ENCODE measurements around the gene CFAP68. TPM values are rescaled to one million over a fixed set of nuclear protein-coding genes. Genes with fewer than 3 reads are reported as not detected.
"Not testable (repeated sequence)": the region's sequence is repeated elsewhere in the genome, so short reads cannot be mapped to it uniquely, and the experiment has no call there.

Gene CFAP68
- total and polyA plus RNA-seq, 4 donors, result 15.2 to 49.0 (median 22.5) TPM

DNA sequence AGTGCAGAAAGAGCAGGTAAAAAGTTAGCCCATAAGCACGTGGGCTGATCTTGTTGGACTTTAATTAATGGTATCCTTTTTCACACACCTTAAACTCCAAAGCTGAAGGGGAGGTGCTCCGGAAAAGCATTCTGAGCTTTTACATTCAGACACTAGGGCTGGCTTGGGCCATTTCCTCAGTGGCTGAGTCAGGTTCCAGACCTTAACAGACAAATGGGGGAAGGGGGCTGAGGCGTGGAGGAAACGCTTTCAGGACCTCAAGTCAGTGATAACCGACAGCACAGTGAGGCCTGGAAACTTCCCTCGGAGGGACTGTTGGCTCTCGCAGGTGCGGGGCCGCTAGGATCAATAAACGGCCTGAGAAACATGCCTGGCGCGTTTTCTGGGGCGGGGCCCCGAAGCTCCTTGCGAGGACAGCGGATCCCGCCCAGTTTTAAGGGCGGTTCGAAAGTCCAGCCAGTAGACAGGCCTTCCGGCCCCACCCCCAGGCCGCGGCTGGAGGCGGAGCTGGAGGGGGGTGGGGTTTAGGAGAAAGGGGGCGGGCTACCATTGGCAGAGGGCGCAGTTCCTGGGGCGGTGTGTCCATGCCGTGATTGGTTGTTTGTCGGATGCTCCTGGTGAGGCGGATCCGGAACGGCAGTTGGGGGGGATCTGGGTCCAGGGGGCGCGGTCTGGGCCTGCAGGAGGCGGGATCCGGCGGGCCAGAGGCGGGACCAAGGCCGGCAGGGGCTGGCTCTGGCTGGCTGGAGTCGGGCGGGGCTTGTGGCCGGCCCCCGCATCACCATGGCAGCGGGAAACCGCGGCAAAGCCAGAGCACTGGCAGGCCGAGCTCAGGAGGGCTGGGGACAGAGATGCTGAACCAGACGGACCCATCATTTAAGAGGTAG, 47.4 kb downstream of the CFAP68 start:
- Histone ChIP-seq H3K4me1 (ENCODE audit: control insufficient read depth in 5 of 5, insufficient read depth in 5 of 5, low read length in 5 of 5) (peaks cover 7 to 37% (median 15%) of the 10 kb centered on the region in 5 donors), H3K9me3 (ENCODE audit: control insufficient read depth in 4 of 4, insufficient read depth in 3 of 4, low read length in 3 of 4) (no peaks in the 10 kb centered on the region), H3K27ac (ENCODE audit: low read depth in 1 of 2, low read length in 1 of 2) (peak overlapping the region; percentile 88 to 95), H3K36me3 (ENCODE audit: control insufficient read depth in 4 of 4, insufficient read depth in 4 of 4, low read length in 4 of 4) (no peaks in the 10 kb centered on the region), H3K27me3 (ENCODE audit: control insufficient read depth in 3 of 3, insufficient read depth in 3 of 3, low read length in 2 of 3) (no peaks in the 10 kb centered on the region), H3K9ac (ENCODE audit: insufficient read depth in 1 of 2, low read length in 2 of 2) (peak overlapping the region in 1 of 2 donors; percentile 87), H3K4me3 (peak overlapping the region; percentile 59)
- TF ChIP-seq, protein P1, sequence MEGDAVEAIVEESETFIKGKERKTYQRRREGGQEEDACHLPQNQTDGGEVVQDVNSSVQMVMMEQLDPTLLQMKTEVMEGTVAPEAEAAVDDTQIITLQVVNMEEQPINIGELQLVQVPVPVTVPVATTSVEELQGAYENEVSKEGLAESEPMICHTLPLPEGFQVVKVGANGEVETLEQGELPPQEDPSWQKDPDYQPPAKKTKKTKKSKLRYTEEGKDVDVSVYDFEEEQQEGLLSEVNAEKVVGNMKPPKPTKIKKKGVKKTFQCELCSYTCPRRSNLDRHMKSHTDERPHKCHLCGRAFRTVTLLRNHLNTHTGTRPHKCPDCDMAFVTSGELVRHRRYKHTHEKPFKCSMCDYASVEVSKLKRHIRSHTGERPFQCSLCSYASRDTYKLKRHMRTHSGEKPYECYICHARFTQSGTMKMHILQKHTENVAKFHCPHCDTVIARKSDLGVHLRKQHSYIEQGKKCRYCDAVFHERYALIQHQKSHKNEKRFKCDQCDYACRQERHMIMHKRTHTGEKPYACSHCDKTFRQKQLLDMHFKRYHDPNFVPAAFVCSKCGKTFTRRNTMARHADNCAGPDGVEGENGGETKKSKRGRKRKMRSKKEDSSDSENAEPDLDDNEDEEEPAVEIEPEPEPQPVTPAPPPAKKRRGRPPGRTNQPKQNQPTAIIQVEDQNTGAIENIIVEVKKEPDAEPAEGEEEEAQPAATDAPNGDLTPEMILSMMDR (IDR thresholded peaks at IDR 0.05; ENCODE audit: control extremely low read depth, extremely low read depth), result no peak
- DNase-seq (peak; percentile 97 to 99 (median 99)), ATAC-seq (ENCODE audit: insufficient read depth, low FRiP score) (peak; percentile 96)
- WGBS, 2 donors, result 1% methylated on average over 32 to 47 of the region's 47 CpGs

DNA sequence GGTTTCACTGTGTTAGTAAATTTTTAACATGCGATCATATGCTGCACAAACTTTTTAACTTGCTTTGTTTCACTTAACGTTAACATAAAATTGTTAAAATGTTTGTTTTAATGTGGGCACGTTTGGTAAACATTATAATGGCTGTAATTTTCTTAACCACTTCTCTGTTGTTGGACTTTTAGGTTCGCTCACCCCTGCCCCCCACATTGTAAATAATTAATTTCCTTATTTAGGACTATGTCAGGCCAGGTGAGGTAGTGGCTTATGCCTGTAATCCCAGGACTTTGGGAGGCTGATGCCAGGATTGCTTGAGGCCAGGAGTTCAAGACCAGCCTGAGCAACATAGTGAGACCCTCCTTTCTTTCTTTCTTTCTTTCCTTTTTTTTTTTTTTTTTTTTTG, 51.1 kb downstream of the CFAP68 start:
- TF ChIP-seq, protein P1 (IDR thresholded peaks at IDR 0.05; ENCODE audit: control extremely low read depth, extremely low read depth), result no peak
- Histone ChIP-seq H3K4me3 (no peak overlapping the region), H3K9ac (ENCODE audit: insufficient read depth in 1 of 2, low read length in 2 of 2) (no peak overlapping the region), H3K36me3 (ENCODE audit: control insufficient read depth in 4 of 4, insufficient read depth in 4 of 4, low read length in 4 of 4) (no peaks in the 10 kb centered on the region), H3K27ac (ENCODE audit: low read depth in 1 of 2, low read length in 1 of 2) (no peak overlapping the region), H3K9me3 (ENCODE audit: control insufficient read depth in 4 of 4, insufficient read depth in 3 of 4, low read length in 3 of 4) (no peaks in the 10 kb centered on the region), H3K27me3 (ENCODE audit: control insufficient read depth in 3 of 3, insufficient read depth in 3 of 3, low read length in 2 of 3) (no peaks in the 10 kb centered on the region), H3K4me1 (ENCODE audit: control insufficient read depth in 5 of 5, insufficient read depth in 5 of 5, low read length in 5 of 5) (peaks cover under 1 to 18% (median 5%) of the 10 kb centered on the region in 5 donors)
- 71 to 86% methylated on average over 4 of the region's 4 CpGs for WGBS, 2 donors
- ATAC-seq (ENCODE audit: insufficient read depth, low FRiP score) (no peak), DNase-seq (no peak)

DNA sequence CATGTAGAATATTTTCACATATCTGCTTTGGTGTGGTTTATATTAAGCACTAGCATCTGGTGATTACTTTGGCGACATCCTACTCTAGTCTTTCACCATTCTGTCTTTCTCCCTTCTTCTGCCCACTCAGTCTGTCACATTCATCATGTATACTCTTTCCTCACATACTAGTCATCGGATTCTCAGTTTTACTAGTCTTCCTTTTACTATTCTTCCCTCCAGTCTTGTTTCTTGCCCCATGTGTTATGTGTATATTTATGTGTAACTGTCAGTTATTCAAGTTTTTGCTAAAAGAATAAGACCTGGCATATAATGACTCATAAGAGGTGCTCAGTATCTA, 53.2 kb downstream of the CFAP68 start:
- TF ChIP-seq, protein P1 (IDR thresholded peaks at IDR 0.05; ENCODE audit: control extremely low read depth, extremely low read depth), result no peak
- Histone ChIP-seq H3K9ac (ENCODE audit: insufficient read depth in 1 of 2, low read length in 2 of 2) (no peak overlapping the region), H3K9me3 (ENCODE audit: control insufficient read depth in 4 of 4, insufficient read depth in 3 of 4, low read length in 3 of 4) (no peaks in the 10 kb centered on the region), H3K27me3 (ENCODE audit: control insufficient read depth in 3 of 3, insufficient read depth in 3 of 3, low read length in 2 of 3) (no peaks in the 10 kb centered on the region), H3K36me3 (ENCODE audit: control insufficient read depth in 4 of 4, insufficient read depth in 4 of 4, low read length in 4 of 4) (no peaks in the 10 kb centered on the region), H3K4me3 (no peak overlapping the region), H3K4me1 (ENCODE audit: control insufficient read depth in 5 of 5, insufficient read depth in 5 of 5, low read length in 5 of 5) (peaks cover 0 to 22% (median 8%) of the 10 kb centered on the region in 5 donors), H3K27ac (ENCODE audit: low read depth in 1 of 2, low read length in 1 of 2) (no peak overlapping the region)
- no peak for DNase-seq
- no peak for ATAC-seq (ENCODE audit: insufficient read depth, low FRiP score)
- WGBS, 2 donors, result 71 to 92% methylated on average over 2 of the region's 2 CpGs

DNA sequence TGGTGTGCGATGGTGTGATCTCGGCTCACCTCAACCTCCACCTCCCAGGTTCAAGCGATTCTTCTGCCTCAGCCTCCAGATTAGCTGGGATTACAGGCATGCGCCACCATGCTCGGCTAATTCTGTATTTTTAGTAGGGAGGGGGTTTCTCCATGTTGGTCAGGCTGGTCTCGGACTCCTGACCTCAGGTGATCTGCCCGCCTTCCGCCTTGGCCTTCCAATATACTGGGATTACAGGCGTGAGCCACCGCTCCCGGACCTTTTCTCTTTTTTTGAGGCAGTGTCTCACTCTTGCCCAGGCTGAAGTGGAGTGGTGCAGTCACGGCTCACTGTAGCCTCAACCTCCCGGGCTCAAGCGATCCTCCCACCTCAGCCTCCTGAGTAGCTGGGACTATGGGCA, 53.8 kb downstream of the CFAP68 start:
- not testable (repeated sequence) for DNase-seq; ATAC-seq (ENCODE audit: insufficient read depth, low FRiP score); H3K27me3 ChIP-seq (ENCODE audit: control insufficient read depth in 3 of 3, insufficient read depth in 3 of 3, low read length in 2 of 3); H3K9ac ChIP-seq (ENCODE audit: insufficient read depth in 1 of 2, low read length in 2 of 2); H3K4me3 ChIP-seq; H3K9me3 ChIP-seq (ENCODE audit: control insufficient read depth in 4 of 4, insufficient read depth in 3 of 4, low read length in 3 of 4); H3K27ac ChIP-seq (ENCODE audit: low read depth in 1 of 2, low read length in 1 of 2); H3K36me3 ChIP-seq (ENCODE audit: control insufficient read depth in 4 of 4, insufficient read depth in 4 of 4, low read length in 4 of 4)
- 97 to 99% methylated on average over 14 of the region's 14 CpGs for WGBS, 2 donors
- peaks cover 0 to 27% (median 13%) of the 10 kb centered on the region in 5 donors for H3K4me1 ChIP-seq (ENCODE audit: control insufficient read depth in 5 of 5, insufficient read depth in 5 of 5, low read length in 5 of 5)
